Liver (tissue), 9 donors: Measurements from ENCODE around the gene ASTN1. TPM values are rescaled to one million over a fixed set of nuclear protein-coding genes. Genes with fewer than 3 reads are reported as not detected.

Source experiments
- DNase-seq: peaks from one replicate; pipeline ENCODE4 v3.0.0-alpha.2; 2017; ENCODE audit warnings: low spot score
- H3K27ac ChIP-seq, 2 donors: one replicate each; pipeline ENCODE4 v1.7.0; 2013; ENCODE audit warnings: inconsistent platforms in 2 of 2, low read length in 2 of 2, control low read depth in 1 of 2, low read depth in 1 of 2, mild to moderate bottlenecking in 1 of 2
- H3K27me3 ChIP-seq, 4 donors: one replicate each; pipeline versions ENCODE4 v1.6.1 to v1.7.0; 2013; ENCODE audit warnings: low read length in 3 of 4, inconsistent platforms in 1 of 4, mild to moderate bottlenecking in 1 of 4, moderate library complexity in 1 of 4; ENCODE audit not compliant: control insufficient read depth in 4 of 4, insufficient read depth in 4 of 4
- H3K36me3 ChIP-seq, 4 donors: one replicate each; pipeline versions ENCODE4 v1.6.1 to v1.7.0; 2013; ENCODE audit warnings: low read length in 3 of 4, mild to moderate bottlenecking in 3 of 4, low read depth in 1 of 4, moderate library complexity in 1 of 4; ENCODE audit not compliant: control insufficient read depth in 4 of 4, insufficient read depth in 3 of 4
- H3K4me1 ChIP-seq, 4 donors: one replicate each; pipeline versions ENCODE4 v1.6.1 to v1.7.0; 2013; ENCODE audit warnings: low read length in 3 of 4, mild to moderate bottlenecking in 3 of 4, moderate library complexity in 1 of 4; ENCODE audit not compliant: control insufficient read depth in 4 of 4, insufficient read depth in 4 of 4
- H3K4me3 ChIP-seq, 3 donors: one replicate each; pipeline versions ENCODE4 v1.6.1 to v1.7.0; 2013; ENCODE audit warnings: low read length in 3 of 3, control low read depth in 1 of 3, low read depth in 1 of 3, mild to moderate bottlenecking in 1 of 3
- H3K9ac ChIP-seq, 2 donors: one replicate each; pipeline ENCODE4 v1.7.0; 2013; ENCODE audit warnings: low read length in 2 of 2, mild to moderate bottlenecking in 2 of 2, moderate library complexity in 2 of 2, control low read depth in 1 of 2, low read depth in 1 of 2
- H3K9me3 ChIP-seq, 4 donors: one replicate each; pipeline versions ENCODE4 v1.6.1 to v1.7.0; 2013; ENCODE audit warnings: low read length in 3 of 4; ENCODE audit not compliant: control insufficient read depth in 4 of 4
- ATF3 ChIP-seq: IDR thresholded peaks from 2 replicates; pipeline ENCODE4 v1.6.1; 2016; ENCODE audit warnings: antibody characterized with exemption
- EGR1 ChIP-seq, 2 donors: IDR thresholded peaks; 2 replicates each; pipeline ENCODE4 v1.6.1; 2016 to 2018; ENCODE audit warnings: antibody characterized with exemption in 2 of 2, low read depth in 2 of 2
- FOXA1 ChIP-seq: IDR thresholded peaks from 2 replicates; pipeline ENCODE4 v1.6.1; 2016; ENCODE audit warnings: antibody characterized with exemption
- FOXA2 ChIP-seq: IDR thresholded peaks from 2 replicates; pipeline ENCODE4 v1.6.1; 2016; ENCODE audit warnings: antibody characterized with exemption
- GABPA ChIP-seq, 2 donors: IDR thresholded peaks in 1 of 2; conservative IDR thresholded peaks in 1 of 2; 2 replicates each; pipeline ENCODE4 v1.6.1; 2016; ENCODE audit warnings: antibody characterized with exemption in 2 of 2, mild to moderate bottlenecking in 1 of 2, moderate library complexity in 1 of 2
- HNF4G ChIP-seq: IDR thresholded peaks from 2 replicates; pipeline ENCODE4 v1.6.1; 2016; ENCODE audit warnings: antibody characterized with exemption
- MAX ChIP-seq: IDR thresholded peaks from 2 replicates; pipeline ENCODE4 v1.6.1; 2016; ENCODE audit warnings: antibody characterized with exemption
- NR2F2 ChIP-seq: IDR thresholded peaks from 2 replicates; pipeline ENCODE4 v1.6.1; 2016; ENCODE audit warnings: antibody characterized with exemption
- RAD21 ChIP-seq, 2 donors: IDR thresholded peaks; 2 replicates each; pipeline ENCODE4 v1.6.1; 2016; ENCODE audit warnings: antibody characterized with exemption in 2 of 2, mild to moderate bottlenecking in 2 of 2
- RXRA ChIP-seq, 2 donors: IDR thresholded peaks; 2 replicates each; pipeline ENCODE4 v1.6.1; 2017 to 2018; ENCODE audit warnings: antibody characterized with exemption in 2 of 2, mild to moderate bottlenecking in 1 of 2
- SP1 ChIP-seq: IDR thresholded peaks from 2 replicates; pipeline ENCODE4 v1.6.1; 2018; ENCODE audit warnings: antibody characterized with exemption, mild to moderate bottlenecking
- TAF1 ChIP-seq: conservative IDR thresholded peaks from 2 replicates; pipeline ENCODE4 v1.6.1; 2016; ENCODE audit warnings: antibody characterized with exemption, mild to moderate bottlenecking
- YY1 ChIP-seq: IDR thresholded peaks from 2 replicates; pipeline ENCODE4 v1.6.1; 2016; ENCODE audit warnings: antibody characterized with exemption, mild to moderate bottlenecking
- WGBS: extraction: QIAGEN DNeasy Blood & Tissue Kit; methylation state at CpG from one replicate; pipeline ENCODE4 v1.1.7; 2013; 5-methylcytosine and 5-hydroxymethylcytosine counted together
- polyA plus RNA-seq, 2 donors: library from polyadenylated mRNA; stranded (reverse) in 1 of 2; unstranded in 1 of 2; fragments of 200-250 nt in 1 of 2; fragments of >200 nt in 1 of 2; fragmentation: Nextera tagmentation in 1 of 2; extraction: Ambion mirVana in 1 of 2; gene quantifications; one replicate each; pipeline versions ENCODE4 v1.2.1 to v1.2.3, GENCODE V29; 2013 to 2015
- total RNA-seq, 2 donors: library from RNA; depleted of rRNA; stranded (reverse); fragments of >200 nt; gene quantifications; one replicate each; pipeline ENCODE4 v1.2.3, GENCODE V29; 2014
- TF ChIP-seq, protein P1 (sequence below): IDR thresholded peaks from 2 replicates; pipeline ENCODE4 v1.6.1; 2016; ENCODE audit warnings: antibody characterized with exemption
- TF ChIP-seq, protein P2 (sequence below): fragments of 150-350 bp; IDR thresholded peaks from 2 replicates; pipeline ENCODE4 v1.5.1; 2017; ENCODE audit warnings: improper control_type of control experiment, low read depth, low read length; ENCODE audit not compliant: missing input control
- donor health status: healthy.
- donor health status: healthy.
- donor health status: healthy.
- donor health status: healthy.
- donor health status: healthy.

ASTN1 gene
- total and polyA plus RNA-seq, 4 donors = 0.10 to 0.28 (median 0.18) TPM

- DNase-seq = no peak
- H3K36me3 ChIP-seq = no peaks in the 10 kb centered on the region
- no peak overlapping the region for H3K9ac ChIP-seq
- TF ChIP-seq TAF1 (no peak), RXRA (IDR thresholded peaks at IDR 0.05) (no peak), MAX (no peak), EGR1 (IDR thresholded peaks at IDR 0.05; ENCODE audit: low read depth in 2 of 2) (no peak), RAD21 (IDR thresholded peaks at IDR 0.05) (no peak), GABPA (IDR thresholded peaks at IDR 0.05 in 1 of 2, conservative IDR thresholded peaks at IDR 0.05 in 1 of 2) (no peak), YY1 (no peak), HNF4G (no peak), ATF3 (no peak), FOXA1 (no peak), NR2F2 (no peak)
- H3K27me3 ChIP-seq = peaks cover 0 to 4% (median 0%) of the 10 kb centered on the region in 4 donors
- 79% methylated on average over 6 of the region's 6 CpGs for WGBS
- no peaks in the 10 kb centered on the region for H3K4me1 ChIP-seq
- H3K27ac ChIP-seq = no peak overlapping the region
- no peaks in the 10 kb centered on the region for H3K9me3 ChIP-seq
- no peak overlapping the region for H3K4me3 ChIP-seq
Observed at GRCh38 chr1:177063648-177064047, 100.9 kb downstream of the ASTN1 start.

- Histone ChIP-seq H3K27ac (no peak overlapping the region), H3K27me3 (no peaks in the 10 kb centered on the region), H3K9me3 (no peaks in the 10 kb centered on the region), H3K9ac (no peak overlapping the region), H3K4me3 (no peak overlapping the region), H3K36me3 (no peaks in the 10 kb centered on the region), H3K4me1 (no peaks in the 10 kb centered on the region)
- DNase-seq = no peak
- TF ChIP-seq FOXA1 = no peak
Observed at GRCh38 chr1:177054542-177054941, 110.0 kb downstream of the ASTN1 start.

- no peaks in the 10 kb centered on the region for H3K9me3 ChIP-seq
- no peak for DNase-seq
- no peak overlapping the region for H3K4me3 ChIP-seq
- WGBS = 87% methylated on average over 3 of the region's 3 CpGs
- no peak overlapping the region for H3K9ac ChIP-seq
- TF ChIP-seq FOXA2 (no peak), RXRA (IDR thresholded peaks at IDR 0.05) (no peak), HNF4G (no peak), YY1 (no peak), FOXA1 (no peak), SP1 (no peak)
- TF ChIP-seq, protein P1, sequence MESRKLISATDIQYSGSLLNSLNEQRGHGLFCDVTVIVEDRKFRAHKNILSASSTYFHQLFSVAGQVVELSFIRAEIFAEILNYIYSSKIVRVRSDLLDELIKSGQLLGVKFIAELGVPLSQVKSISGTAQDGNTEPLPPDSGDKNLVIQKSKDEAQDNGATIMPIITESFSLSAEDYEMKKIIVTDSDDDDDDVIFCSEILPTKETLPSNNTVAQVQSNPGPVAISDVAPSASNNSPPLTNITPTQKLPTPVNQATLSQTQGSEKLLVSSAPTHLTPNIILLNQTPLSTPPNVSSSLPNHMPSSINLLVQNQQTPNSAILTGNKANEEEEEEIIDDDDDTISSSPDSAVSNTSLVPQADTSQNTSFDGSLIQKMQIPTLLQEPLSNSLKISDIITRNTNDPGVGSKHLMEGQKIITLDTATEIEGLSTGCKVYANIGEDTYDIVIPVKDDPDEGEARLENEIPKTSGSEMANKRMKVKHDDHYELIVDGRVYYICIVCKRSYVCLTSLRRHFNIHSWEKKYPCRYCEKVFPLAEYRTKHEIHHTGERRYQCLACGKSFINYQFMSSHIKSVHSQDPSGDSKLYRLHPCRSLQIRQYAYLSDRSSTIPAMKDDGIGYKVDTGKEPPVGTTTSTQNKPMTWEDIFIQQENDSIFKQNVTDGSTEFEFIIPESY = no peak
- TF ChIP-seq, protein P2, sequence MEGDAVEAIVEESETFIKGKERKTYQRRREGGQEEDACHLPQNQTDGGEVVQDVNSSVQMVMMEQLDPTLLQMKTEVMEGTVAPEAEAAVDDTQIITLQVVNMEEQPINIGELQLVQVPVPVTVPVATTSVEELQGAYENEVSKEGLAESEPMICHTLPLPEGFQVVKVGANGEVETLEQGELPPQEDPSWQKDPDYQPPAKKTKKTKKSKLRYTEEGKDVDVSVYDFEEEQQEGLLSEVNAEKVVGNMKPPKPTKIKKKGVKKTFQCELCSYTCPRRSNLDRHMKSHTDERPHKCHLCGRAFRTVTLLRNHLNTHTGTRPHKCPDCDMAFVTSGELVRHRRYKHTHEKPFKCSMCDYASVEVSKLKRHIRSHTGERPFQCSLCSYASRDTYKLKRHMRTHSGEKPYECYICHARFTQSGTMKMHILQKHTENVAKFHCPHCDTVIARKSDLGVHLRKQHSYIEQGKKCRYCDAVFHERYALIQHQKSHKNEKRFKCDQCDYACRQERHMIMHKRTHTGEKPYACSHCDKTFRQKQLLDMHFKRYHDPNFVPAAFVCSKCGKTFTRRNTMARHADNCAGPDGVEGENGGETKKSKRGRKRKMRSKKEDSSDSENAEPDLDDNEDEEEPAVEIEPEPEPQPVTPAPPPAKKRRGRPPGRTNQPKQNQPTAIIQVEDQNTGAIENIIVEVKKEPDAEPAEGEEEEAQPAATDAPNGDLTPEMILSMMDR = no peak
- H3K36me3 ChIP-seq = no peaks in the 10 kb centered on the region
- no peak overlapping the region for H3K27ac ChIP-seq
- no peaks in the 10 kb centered on the region for H3K27me3 ChIP-seq
- H3K4me1 ChIP-seq = no peaks in the 10 kb centered on the region
Observed at GRCh38 chr1:177053648-177054047, 110.9 kb downstream of the ASTN1 start.
